Chondrocyte (in vitro differentiated cells): ENCODE results near the gene STMN1. TPM values are rescaled to one million over a fixed set of nuclear protein-coding genes. Genes with fewer than 3 reads are reported as not detected.

Experiments
- DNase-seq: peaks from one replicate; pipeline ENCODE4 v3.0.0; 2021; ENCODE audit warnings: mixed read lengths, low spot score
- H3K27ac Mint-ChIP-seq: one replicate; pipeline ENCODE4 v1.8.0; 2021; ENCODE audit warnings: mild to moderate bottlenecking, moderate library complexity, mixed read lengths; ENCODE audit not compliant: unreplicated experiment
- H3K27me3 Mint-ChIP-seq: 2 replicates; pipeline ENCODE4 v1.8.0; 2021; ENCODE audit warnings: low read depth, mixed read lengths
- H3K36me3 Mint-ChIP-seq: 2 replicates; pipeline ENCODE4 v1.8.0; 2021; ENCODE audit warnings: low read depth, mixed read lengths
- H3K4me1 Mint-ChIP-seq: 2 replicates; pipeline ENCODE4 v1.8.0; 2021; ENCODE audit warnings: low read depth, mild to moderate bottlenecking, mixed read lengths
- H3K4me3 Mint-ChIP-seq: one replicate; pipeline ENCODE4 v1.8.0; 2021; ENCODE audit warnings: mild to moderate bottlenecking, moderate library complexity, mixed read lengths; ENCODE audit not compliant: unreplicated experiment
- H3K9me3 Mint-ChIP-seq: 2 replicates; pipeline ENCODE4 v1.8.0; 2021; ENCODE audit warnings: low read depth, mixed read lengths
- total RNA-seq: library from RNA; stranded (reverse); gene quantifications from 3 replicates; pipeline ENCODE4 v1.2.1, GENCODE V29; 2021
- TF ChIP-seq, protein P1 (sequence below): fragments of 200-600 bp; sonication (generic); IDR thresholded peaks from 2 replicates; pipeline ENCODE4 v1.5.0; 2021; ENCODE audit warnings: antibody characterized with exemption, mild to moderate bottlenecking, moderate library complexity

The STMN1 gene
- total RNA-seq, 1 donor from 2014 or later, result 152 TPM

DNA sequence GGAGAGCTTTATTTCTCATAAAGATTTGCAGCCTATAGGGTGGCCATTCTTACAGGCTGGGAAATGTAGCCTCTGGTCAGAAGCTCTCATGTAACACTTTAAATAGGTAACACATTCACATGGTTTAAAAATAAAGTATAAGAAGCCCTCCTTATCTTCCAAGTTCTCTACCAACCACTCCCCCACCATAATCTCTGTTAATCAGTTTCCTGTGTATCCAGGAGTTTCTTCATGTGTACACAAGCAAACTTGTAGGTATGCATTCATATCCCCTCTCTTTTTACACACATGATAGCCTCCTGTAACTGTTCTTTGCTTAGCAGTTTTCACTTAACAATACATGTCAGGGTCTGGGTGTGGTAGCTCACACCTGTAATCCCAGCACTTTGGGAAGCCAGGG is 4.9 kb upstream of the STMN1 start:
- Mint-ChIP-seq H3K36me3 (no peaks in the 10 kb centered on the region), H3K9me3 (peaks cover 4% of the 10 kb centered on the region), H3K27ac (peak overlapping the region; percentile 34), H3K4me3 (no peak overlapping the region), H3K4me1 (peaks cover 26% of the 10 kb centered on the region), H3K27me3 (no peaks in the 10 kb centered on the region)
- TF ChIP-seq, protein P1, sequence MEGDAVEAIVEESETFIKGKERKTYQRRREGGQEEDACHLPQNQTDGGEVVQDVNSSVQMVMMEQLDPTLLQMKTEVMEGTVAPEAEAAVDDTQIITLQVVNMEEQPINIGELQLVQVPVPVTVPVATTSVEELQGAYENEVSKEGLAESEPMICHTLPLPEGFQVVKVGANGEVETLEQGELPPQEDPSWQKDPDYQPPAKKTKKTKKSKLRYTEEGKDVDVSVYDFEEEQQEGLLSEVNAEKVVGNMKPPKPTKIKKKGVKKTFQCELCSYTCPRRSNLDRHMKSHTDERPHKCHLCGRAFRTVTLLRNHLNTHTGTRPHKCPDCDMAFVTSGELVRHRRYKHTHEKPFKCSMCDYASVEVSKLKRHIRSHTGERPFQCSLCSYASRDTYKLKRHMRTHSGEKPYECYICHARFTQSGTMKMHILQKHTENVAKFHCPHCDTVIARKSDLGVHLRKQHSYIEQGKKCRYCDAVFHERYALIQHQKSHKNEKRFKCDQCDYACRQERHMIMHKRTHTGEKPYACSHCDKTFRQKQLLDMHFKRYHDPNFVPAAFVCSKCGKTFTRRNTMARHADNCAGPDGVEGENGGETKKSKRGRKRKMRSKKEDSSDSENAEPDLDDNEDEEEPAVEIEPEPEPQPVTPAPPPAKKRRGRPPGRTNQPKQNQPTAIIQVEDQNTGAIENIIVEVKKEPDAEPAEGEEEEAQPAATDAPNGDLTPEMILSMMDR, result no peak
- DNase-seq, result no peak

DNA sequence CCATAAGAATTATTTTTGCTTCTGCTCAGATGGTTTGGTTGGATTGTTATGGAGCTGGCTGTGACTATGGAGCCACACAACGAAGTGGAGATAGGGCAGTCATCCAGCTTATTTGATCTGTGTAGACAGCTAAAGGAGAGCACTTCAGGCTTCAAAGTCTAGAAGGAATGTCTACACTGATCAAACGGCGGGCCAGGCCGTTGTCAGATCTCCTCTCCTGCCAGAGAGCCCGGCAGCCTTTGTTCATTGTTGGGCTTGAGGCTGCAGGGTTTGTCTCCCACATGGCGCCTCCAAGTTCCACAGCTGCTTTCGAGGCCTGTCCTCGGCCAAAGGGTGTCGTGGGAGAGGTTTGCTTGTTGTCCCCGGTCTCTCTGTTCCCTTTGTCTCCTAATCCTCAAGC is 2.8 kb upstream of the STMN1 start:
- no peak overlapping the region for H3K27ac Mint-ChIP-seq
- DNase-seq, result no peak
- TF ChIP-seq, protein P1, result no peak
- H3K4me3 Mint-ChIP-seq, result no peak overlapping the region
- H3K27me3 Mint-ChIP-seq, result no peaks in the 10 kb centered on the region
- H3K4me1 Mint-ChIP-seq, result peaks cover 31% of the 10 kb centered on the region
- no peaks in the 10 kb centered on the region for H3K36me3 Mint-ChIP-seq
- H3K9me3 Mint-ChIP-seq, result peaks cover 4% of the 10 kb centered on the region

GRCh38 chr1:25908161-25908560 is 1.9 kb upstream of the STMN1 start:
- Mint-ChIP-seq H3K27me3 (no peaks in the 10 kb centered on the region), H3K4me3 (no peak overlapping the region), H3K27ac (no peak overlapping the region), H3K36me3 (no peaks in the 10 kb centered on the region), H3K4me1 (peaks cover 34% of the 10 kb centered on the region), H3K9me3 (peaks cover 4% of the 10 kb centered on the region)
- TF ChIP-seq, protein P1, result no peak
- DNase-seq, result no peak

DNA sequence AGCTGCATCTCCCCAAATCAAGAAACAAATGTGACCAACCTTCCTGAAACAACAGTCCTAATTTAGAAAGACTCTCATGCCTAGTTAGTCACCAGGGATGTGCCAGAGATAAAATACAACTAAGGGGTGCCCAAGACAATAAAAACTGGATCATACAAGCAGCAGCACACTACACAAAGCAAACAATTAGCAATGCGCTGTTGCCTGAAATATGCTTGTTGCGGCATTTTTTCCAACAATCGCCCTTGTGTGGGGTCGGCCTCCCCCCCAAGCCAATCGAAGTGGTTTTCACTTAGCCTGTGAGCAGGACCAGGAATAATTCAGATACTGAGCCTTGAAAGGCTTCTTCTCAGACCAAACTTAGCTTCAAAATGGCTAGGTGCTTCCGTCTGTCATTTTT is 1.4 kb upstream of the STMN1 start:
- Mint-ChIP-seq H3K4me3 (no peak overlapping the region), H3K9me3 (peaks cover 2% of the 10 kb centered on the region), H3K27me3 (no peaks in the 10 kb centered on the region), H3K4me1 (peaks cover 32% of the 10 kb centered on the region), H3K36me3 (peaks cover 2% of the 10 kb centered on the region), H3K27ac (peak overlapping the region; percentile 23)
- DNase-seq, result no peak
- TF ChIP-seq, protein P1, result no peak

DNA sequence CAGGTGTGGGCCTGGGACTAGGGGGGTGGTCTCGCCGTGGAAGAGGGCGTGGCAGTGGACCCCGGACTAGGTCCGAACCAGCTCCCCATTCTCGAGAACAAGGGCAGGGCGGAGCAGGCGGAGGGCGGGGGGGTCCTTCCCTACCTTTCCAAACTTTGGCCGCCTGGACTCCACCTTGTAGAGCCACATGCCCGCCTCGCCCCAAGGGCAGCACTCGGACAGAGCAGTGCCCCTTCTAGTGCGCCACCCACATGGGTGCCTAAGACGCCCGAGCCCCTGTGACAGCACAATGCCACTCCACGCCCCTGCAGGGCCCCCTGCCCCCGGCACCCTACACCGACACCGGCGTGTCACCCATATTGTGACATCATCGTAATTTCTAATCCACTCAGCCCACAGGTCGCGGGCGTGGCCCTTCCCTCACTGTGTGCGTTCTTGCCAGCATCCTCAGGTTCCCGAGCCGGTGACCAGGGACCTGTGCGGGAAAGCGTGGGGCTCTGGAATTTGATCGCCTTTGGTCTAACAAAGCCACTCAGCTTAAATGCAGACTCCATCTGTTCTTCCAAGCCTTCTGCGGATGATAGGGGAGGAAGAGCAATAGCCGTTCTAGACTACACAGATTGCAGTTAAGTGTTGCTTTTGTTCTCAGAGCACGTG is 553 bp upstream of the STMN1 start:
- TF ChIP-seq, protein P1, result no peak
- no peak for DNase-seq
- Mint-ChIP-seq H3K27ac (peak overlapping the region; percentile 66), H3K4me1 (peaks cover 26% of the 10 kb centered on the region), H3K36me3 (peaks cover 4% of the 10 kb centered on the region), H3K4me3 (peak overlapping the region; percentile 76), H3K27me3 (no peaks in the 10 kb centered on the region), H3K9me3 (no peaks in the 10 kb centered on the region)
